IMR-90 (cell line): ENCODE measurements around the gene BRD8. TPM values are rescaled to one million over a fixed set of nuclear protein-coding genes. Genes with fewer than 3 reads are reported as not detected.

Experiments used
- ATAC-seq: fragments of 200-7000 bp; cut with Tn5 transposase; 2 replicates; pipeline ENCODE4 v1.9.1; 2020; ENCODE audit warnings: low read depth, mild to moderate bottlenecking, moderate library complexity
- BruUV-seq: library from RNA; stranded (reverse); fragments of 400-500 nt; replicated peaks from 2 replicates; lab custom pipeline; 2021; lab: Mats Ljungman, UMichigan
- CTCF ChIA-PET: fragments of 300-600 bp; formaldehyde crosslinking; extraction: SDS; loops from one replicate; lab custom pipeline; 2021; ENCODE audit warnings: antibody characterized with exemption; lab: Yijun Ruan, JAX
- POLR2A ChIA-PET: fragments of 300-600 bp; sonication (Branson Sonifier 250); formaldehyde crosslinking; loops from one replicate; lab custom pipeline; 2022; ENCODE audit warnings: antibody characterized with exemption; ENCODE audit not compliant: unreplicated experiment; lab: Charles Lee
- DNase-seq: peaks from one replicate; pipeline ENCODE4 v3.0.0; 2013
- H2AFZ ChIP-seq: replicated peaks from 2 replicates; pipeline ENCODE3; 2013; ENCODE audit warnings: low read length, mild to moderate bottlenecking; ENCODE audit not compliant: poor library complexity
- H2AK5ac ChIP-seq: 2 replicates; pipeline ENCODE4 v1.6.1; 2013; ENCODE audit warnings: low read depth, low read length, inconsistent platforms
- H2AK9ac ChIP-seq: replicated peaks from 2 replicates; pipeline ENCODE3; 2013; ENCODE audit warnings: mild to moderate bottlenecking, low read depth, low read length, moderate library complexity; ENCODE audit not compliant: poor library complexity
- H2BK120ac ChIP-seq: 2 replicates; pipeline ENCODE4 v1.6.1; 2013; ENCODE audit warnings: low read depth, low read length, inconsistent platforms
- H2BK15ac ChIP-seq: 3 replicates; pipeline ENCODE4 v1.6.1; 2013; ENCODE audit warnings: low read depth, low read length, inconsistent platforms
- H2BK20ac ChIP-seq: 2 replicates; pipeline ENCODE4 v1.6.1; 2013; ENCODE audit warnings: low read depth, mild to moderate bottlenecking, inconsistent platforms, low read length, moderate library complexity
- H2BK5ac ChIP-seq: 2 replicates; pipeline ENCODE4 v1.6.1; 2013; ENCODE audit warnings: mild to moderate bottlenecking, low read depth, low read length, inconsistent platforms; ENCODE audit not compliant: poor library complexity, severe bottlenecking
- H3K14ac ChIP-seq: replicated peaks from 2 replicates; pipeline ENCODE4 v1.6.1; 2013; ENCODE audit warnings: low read depth, low read length, inconsistent platforms
- H3K18ac ChIP-seq: 2 replicates; pipeline ENCODE4 v1.6.1; 2013; ENCODE audit warnings: low read depth, low read length, control low read depth
- H3K23ac ChIP-seq: 2 replicates; pipeline ENCODE4 v1.6.1; 2013; ENCODE audit warnings: low read depth, low read length, inconsistent platforms
- H3K27ac ChIP-seq: 2 replicates; pipeline ENCODE4 v1.5.1; 2013; ENCODE audit warnings: mild to moderate bottlenecking, control low read depth, low read length; ENCODE audit not compliant: insufficient read depth
- H3K27me3 ChIP-seq: 2 replicates; pipeline ENCODE4 v1.6.1; 2013; ENCODE audit warnings: low read length; ENCODE audit not compliant: control insufficient read depth, insufficient read depth
- H3K36me3 ChIP-seq: 2 replicates; pipeline ENCODE4 v1.6.1; 2013; ENCODE audit warnings: low read length, mixed read lengths; ENCODE audit not compliant: control insufficient read depth, insufficient read depth
- H3K4ac ChIP-seq: 2 replicates; pipeline ENCODE4 v1.6.1; 2013; ENCODE audit warnings: low read depth, low read length, inconsistent platforms
- H3K4me1 ChIP-seq: 2 replicates; pipeline ENCODE4 v1.6.1; 2013; ENCODE audit warnings: low read length, mixed read lengths; ENCODE audit not compliant: control insufficient read depth, insufficient read depth
- H3K4me2 ChIP-seq: 2 replicates; pipeline ENCODE4 v1.6.1; 2013; ENCODE audit warnings: low read depth, mild to moderate bottlenecking, control low read depth, low read length, moderate library complexity
- H3K4me3 ChIP-seq: 2 replicates; pipeline ENCODE4 v1.5.1; 2013; ENCODE audit warnings: low read depth, mild to moderate bottlenecking, control low read depth, low read length, moderate library complexity; ENCODE audit not compliant: insufficient read depth
- H3K56ac ChIP-seq: 2 replicates; pipeline ENCODE4 v1.6.1; 2013; ENCODE audit warnings: low read length, inconsistent platforms; ENCODE audit not compliant: insufficient read depth; ENCODE audit errors: extremely low read depth
- H3K79me1 ChIP-seq, 2 experiments: 2 replicates each; pipeline ENCODE4 v1.6.1; 2013; ENCODE audit warnings: low read length in 2 of 2, inconsistent platforms in 1 of 2, low read depth in 1 of 2
- H3K9ac ChIP-seq: 2 replicates; pipeline ENCODE4 v1.6.1; 2013; ENCODE audit warnings: low read depth, low read length, control low read depth
- H3K9me1 ChIP-seq: 2 replicates; pipeline ENCODE4 v1.6.1; 2013; ENCODE audit warnings: low read length, inconsistent platforms; ENCODE audit not compliant: insufficient read depth
- H3K9me3 ChIP-seq: 2 replicates; pipeline ENCODE4 v1.6.1; 2013; ENCODE audit warnings: low read length; ENCODE audit not compliant: control insufficient read depth, insufficient read depth
- H4K20me1 ChIP-seq: 2 replicates; pipeline ENCODE4 v1.6.1; 2013; ENCODE audit warnings: low read length, inconsistent platforms; ENCODE audit not compliant: insufficient read depth
- H4K5ac ChIP-seq: 2 replicates; pipeline ENCODE4 v1.6.1; 2013; ENCODE audit warnings: mild to moderate bottlenecking, low read depth, low read length, control low read depth
- H4K8ac ChIP-seq, 2 experiments: 2 replicates each; pipeline ENCODE4 v1.6.1; 2013; ENCODE audit warnings: low read depth in 2 of 2, low read length in 2 of 2, control low read depth in 1 of 2, inconsistent platforms in 1 of 2
- H4K91ac ChIP-seq: 2 replicates; pipeline ENCODE4 v1.6.1; 2013; ENCODE audit warnings: low read depth, low read length, inconsistent platforms; ENCODE audit not compliant: insufficient read depth
- BHLHE40 ChIP-seq: fragments of 150-350 bp; IDR thresholded peaks from 2 replicates; pipeline ENCODE4 v1.6.1; 2016; ENCODE audit warnings: mild to moderate bottlenecking, low read depth, low read length
- SMC3 ChIP-seq: fragments of 150-350 bp; IDR thresholded peaks from 2 replicates; pipeline ENCODE4 v1.6.1; 2016; ENCODE audit warnings: low read depth, mild to moderate bottlenecking, antibody characterized with exemption, low read length, moderate library complexity
- WGBS, 2 experiments: methylation state at CpG; one replicate each; pipeline versions ENCODE4 v1.1.5 to v1.1.7; 2013; ENCODE audit warnings: missing lambda C conversion rate in 2 of 2; ENCODE audit not compliant: insufficient read length in 1 of 2; ENCODE audit errors: extremely low coverage in 2 of 2; 5-methylcytosine and 5-hydroxymethylcytosine counted together
- dilution Hi-C: fragments of 300-500 bp; cut with HindIII; formaldehyde crosslinking; loops from one replicate; pipeline ENCODE4 v1.14.3; 2018; ENCODE audit warnings: low sequenced_read_pairs; ENCODE audit not compliant: unreplicated experiment
- in situ Hi-C: fragments of 300-500 bp; cut with MboI; formaldehyde crosslinking; loops from 3 replicates; pipeline ENCODE4 v1.14.3; 2019; ENCODE audit warnings: low sequenced_read_pairs, inconsistent platforms, mixed read lengths
- intact Hi-C: fragments of 100-400 bp; cut with micrococcal nuclease; formaldehyde crosslinking; loops from 2 replicates; pipeline ENCODE4 v1.10.0; 2022
- polyA plus RNA-seq, 3 experiments: library from polyadenylated mRNA; depleted of rRNA; stranded (reverse); fragments of >200 nt; gene quantifications; 2 replicates each; pipeline ENCODE4 v1.2.3, GENCODE V29; 2012; ENCODE audit warnings: low replicate concordance in 1 of 3
- total RNA-seq: library from RNA; depleted of rRNA; stranded (reverse); fragments of >200 nt; gene quantifications from 2 replicates; pipeline ENCODE4 v1.2.3, GENCODE V29; 2012

The BRD8 gene
- total and polyA plus RNA-seq, 2 of the 4 experiments (the other 2 are of a cell fraction), result 36.9 to 43.6 TPM

DNA sequence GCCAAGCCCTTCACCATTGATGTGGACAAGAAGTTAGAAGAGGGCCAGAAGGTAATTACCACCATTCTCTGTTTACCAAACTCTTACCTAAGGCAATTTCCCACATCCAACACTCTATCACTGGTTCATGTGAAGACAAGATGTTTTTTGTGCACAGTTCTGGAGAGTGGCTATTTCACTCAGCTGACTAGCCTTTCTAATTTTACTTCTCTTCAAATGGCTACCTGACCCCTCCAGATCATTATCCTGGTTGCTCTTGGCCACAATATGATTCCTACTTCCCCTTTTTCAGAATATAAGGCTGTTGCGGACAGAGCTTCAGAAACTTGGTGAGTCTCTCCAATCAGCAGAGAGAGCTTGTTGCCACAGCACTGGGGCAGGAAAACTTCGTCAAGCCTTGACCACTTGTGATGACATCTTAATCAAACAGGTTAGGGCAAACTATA, 7.6 kb upstream of the BRD8 start:
- Histone ChIP-seq H3K27ac (no peak overlapping the region), H3K18ac (no peak overlapping the region), H3K14ac (no peak overlapping the region), H2BK120ac (no peak overlapping the region), H4K8ac (no peak overlapping the region), H2AK5ac (no peak overlapping the region), H2BK20ac (no peak overlapping the region), H3K36me3 (peaks cover 43% of the 10 kb centered on the region), H2BK15ac (no peak overlapping the region), H3K23ac (no peak overlapping the region), H3K56ac (no peak overlapping the region), H3K9me1 (no peaks in the 10 kb centered on the region), H3K4me3 (no peak overlapping the region), H3K27me3 (no peaks in the 10 kb centered on the region), H3K79me1 (peaks cover 10 to 13% of the 10 kb centered on the region in 2 experiments; a peak in 3 of 4 replicates), H4K91ac (no peak overlapping the region), H3K9ac (no peak overlapping the region), H2BK5ac (no peak overlapping the region), H3K4me2 (no peak overlapping the region), H3K4ac (no peak overlapping the region), H4K20me1 (no peaks in the 10 kb centered on the region), H3K9me3 (no peaks in the 10 kb centered on the region), H2AFZ (no peak overlapping the region), H4K5ac (no peak overlapping the region), H2AK9ac (no peak overlapping the region), H3K4me1 (no peaks in the 10 kb centered on the region)
- ATAC-seq (no peak), DNase-seq (no peak)
- TF ChIP-seq SMC3 (no peak), BHLHE40 (no peak)
- POLR2A ChIA-PET, result no interaction called here
- WGBS, 2 experiments, result 100% methylated on average over 1 of the region's 2 CpGs; no CpG with 5 or more reads in 1 of the 2 experiments
- no TSS peak for BruUV-seq
- intact Hi-C loops (loop anchor here (1.0 kb wide), 1 partner anchor 14 kb away; no protein-coding TSS in a partner anchor), dilution Hi-C loops (no loop called here), in situ Hi-C loops (loop anchor here (10.0 kb wide), 1 partner anchor 229 kb away; no protein-coding TSS in a partner anchor)
- CTCF ChIA-PET, result no interaction called here
